NCI-H82 treated with DMSO at 0.1 percent for 48 hours (cell line): ENCODE data around the gene REC8.

Source experiments
- DNase-seq: peaks from one replicate; lab custom pipeline; 2025; ENCODE audit not compliant: unreplicated experiment; lab: John Stamatoyannopoulos, UW

REC8 gene

GRCh38 chr14:24228902-24229301 is 57.0 kb downstream of the REC8 start:
- no peak for DNase-seq
